Measurements from ENCODE around the gene LRRIQ3.
"Not testable (repeated sequence)": the region's sequence is repeated elsewhere in the genome, so short reads cannot be mapped to it uniquely, and the experiment has no call there.

Gene LRRIQ3

GRCh38 chr1:74197657-74198552 lies at the start of gene LRRIQ3, which contains the start of gene FPGT:
Gene LRRIQ3, minus strand, starts transcription at chr1:74198176. Its CDS starts 14,492 bp downstream, at chr1:74183684.
Gene FPGT, plus strand, starts transcription at chr1:74198242. Its CDS starts 37 bp downstream, at chr1:74198279.
- peak; percentile 89 to 92 for DNase-seq (ENCODE audit: low read depth in 2 of 2)

DNA sequence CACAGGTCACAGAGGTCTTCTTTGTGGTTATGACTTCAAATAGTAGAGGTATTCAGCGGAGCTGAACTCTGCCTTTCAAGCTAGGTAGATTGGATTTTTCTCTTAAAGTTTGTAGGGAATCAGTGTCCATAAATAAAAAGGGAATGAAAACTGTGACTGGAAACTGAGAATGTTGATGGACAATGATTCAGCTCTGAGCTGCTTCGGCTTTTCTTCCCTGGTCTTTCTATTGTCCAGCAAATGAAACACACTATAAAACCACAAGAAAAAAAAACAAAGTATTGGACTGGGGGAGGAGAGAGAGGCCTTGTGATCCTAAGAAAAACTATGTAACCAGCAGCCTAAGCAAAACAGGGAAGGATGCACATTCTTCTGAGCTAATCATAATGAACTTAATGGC lies 48.3 kb upstream of the LRRIQ3 start:
- DNase-seq (ENCODE audit: low read depth in 2 of 2), result no peak

DNA sequence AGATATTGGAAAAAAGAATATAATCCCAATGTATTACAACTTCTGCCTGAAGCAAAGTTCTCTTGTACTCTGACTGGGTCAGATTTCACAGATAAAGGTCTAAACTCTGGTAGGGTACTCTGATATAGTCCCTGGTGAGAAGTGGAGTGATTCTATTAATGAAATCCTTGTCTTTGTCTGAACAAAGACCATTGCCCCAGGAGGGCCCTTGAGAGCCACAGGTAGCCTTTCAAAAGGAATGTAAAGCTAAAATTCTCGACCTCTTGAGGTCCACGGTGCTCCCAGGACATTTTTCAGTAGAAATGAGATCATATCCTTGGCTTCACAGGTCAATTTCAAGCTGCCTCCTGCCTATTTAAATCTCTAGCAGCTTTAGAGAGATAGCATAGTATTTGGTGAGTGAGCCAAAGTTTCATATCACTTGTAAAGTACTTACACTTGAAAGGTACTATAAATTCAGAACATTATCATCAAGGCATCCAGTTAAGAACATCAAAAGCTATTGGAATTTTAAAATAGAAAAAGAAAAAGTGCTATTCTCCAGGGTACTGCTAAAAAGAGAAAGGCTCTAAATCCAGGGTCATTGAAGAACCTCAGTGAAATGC lies 47.3 kb upstream of the LRRIQ3 start:
- no peak for DNase-seq (ENCODE audit: low read depth in 2 of 2)

DNA sequence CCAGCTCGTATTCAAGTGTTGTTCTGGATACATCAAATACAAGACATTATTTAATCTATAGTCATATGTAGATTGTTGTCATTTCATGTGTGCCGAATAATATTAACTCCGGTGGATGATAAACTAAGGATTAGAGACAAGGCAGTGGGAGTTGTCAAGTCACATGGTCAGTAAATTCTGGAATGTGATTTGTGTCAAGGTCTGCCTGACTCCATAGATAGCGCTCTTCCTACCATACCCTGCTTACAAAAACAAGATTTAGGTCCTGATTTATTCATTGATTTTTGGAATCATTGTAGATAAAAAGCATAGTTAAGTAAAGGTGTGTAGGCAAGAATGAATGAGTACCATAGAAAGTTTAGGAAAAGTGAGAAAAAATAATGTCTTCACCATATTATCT lies 39.8 kb upstream of the LRRIQ3 start:
- no peak for DNase-seq (ENCODE audit: low read depth in 2 of 2)

GRCh38 chr1:74237035-74237434 lies 39.1 kb upstream of the LRRIQ3 start:
- no peak for DNase-seq (ENCODE audit: low read depth in 2 of 2)

- DNase-seq (ENCODE audit: low read depth in 2 of 2), result no peak
Measured at GRCh38 chr1:74236440-74236839, 38.5 kb upstream of the LRRIQ3 start.

DNA sequence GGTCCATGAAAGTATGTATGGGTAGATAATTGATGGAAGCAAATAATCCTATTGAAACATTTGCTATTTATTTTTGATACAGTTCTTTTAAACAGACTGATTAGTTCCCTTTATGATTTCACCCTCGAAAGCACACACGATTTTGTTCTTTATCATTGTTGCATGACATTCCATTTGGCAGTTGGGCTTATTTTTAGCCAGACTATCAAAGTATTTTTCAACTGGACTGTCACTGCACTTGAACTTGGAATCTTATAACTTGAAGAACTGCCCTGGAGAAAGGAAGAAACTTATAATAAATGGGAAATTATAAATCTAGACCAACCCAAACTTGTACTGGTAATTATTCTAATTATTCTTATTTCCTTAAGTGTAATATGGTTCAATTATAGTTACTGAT lies 37.2 kb upstream of the LRRIQ3 start, which contains the start of gene TNNI3K:
Gene TNNI3K (plus strand): TSS at position 235 of the 400 bp plus-strand sequence. CDS start 65 bp downstream, at position 300.
- DNase-seq (ENCODE audit: low read depth in 2 of 2), result no peak

GRCh38 chr1:74223453-74223852 lies 25.5 kb upstream of the LRRIQ3 start:
- DNase-seq (ENCODE audit: low read depth in 2 of 2), result no peak

DNA sequence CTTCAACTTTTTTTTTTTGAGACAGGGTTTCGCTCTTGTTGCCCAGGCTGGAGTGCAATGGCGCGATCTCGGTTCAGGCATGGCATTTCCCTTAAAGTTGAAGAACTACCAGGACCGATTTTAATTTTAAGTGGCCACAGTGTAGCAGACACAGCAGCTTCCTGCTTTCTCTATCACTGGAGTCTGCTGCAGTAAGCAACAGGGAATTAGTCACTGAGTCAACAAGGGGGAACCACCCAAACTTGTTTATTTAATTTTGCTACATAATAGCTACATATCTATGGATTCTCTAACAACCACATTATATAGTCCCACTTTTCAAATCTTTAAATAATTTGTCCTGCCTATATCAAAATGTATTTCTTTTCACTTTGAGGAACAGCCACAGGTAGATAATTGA lies 24.7 kb upstream of the LRRIQ3 start:
- DNase-seq (ENCODE audit: low read depth in 2 of 2), result no peak

DNA sequence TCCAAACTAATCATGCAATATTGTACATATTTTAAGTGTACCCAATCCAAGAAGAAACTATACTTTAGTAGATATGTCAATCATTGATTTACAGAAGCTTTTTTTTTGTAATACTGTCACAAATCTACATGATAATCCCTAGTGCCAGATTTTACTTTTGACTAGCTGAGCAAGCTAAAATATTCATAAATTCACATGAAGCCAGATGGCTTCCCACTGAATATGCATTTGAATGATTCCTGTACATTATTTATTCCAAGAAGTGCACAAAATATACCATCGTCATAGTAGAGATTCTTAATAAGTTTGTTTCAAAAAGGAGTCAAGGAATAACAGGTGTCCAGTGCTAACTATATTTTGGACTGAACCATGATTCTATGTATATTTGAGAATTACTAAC lies 17.3 kb upstream of the LRRIQ3 start:
- no peak for DNase-seq (ENCODE audit: low read depth in 2 of 2)

DNA sequence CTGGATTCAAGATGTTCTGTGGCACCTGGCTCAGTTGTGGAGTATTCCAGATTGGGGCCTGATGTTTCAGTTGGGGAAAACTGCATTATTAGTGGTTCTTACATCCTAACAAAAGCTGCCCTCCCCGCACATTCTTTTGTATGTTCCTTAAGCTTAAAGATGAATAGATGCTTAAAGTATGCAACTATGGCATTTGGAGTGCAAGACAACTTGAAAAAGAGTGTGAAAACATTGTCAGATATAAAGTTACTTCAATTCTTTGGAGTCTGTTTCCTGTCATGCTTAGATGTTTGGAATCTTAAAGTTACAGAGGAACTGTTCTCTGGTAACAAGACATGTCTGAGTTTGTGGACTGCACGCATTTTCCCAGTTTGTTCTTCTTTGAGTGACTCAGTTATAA lies 7.3 kb upstream of the LRRIQ3 start:
- DNase-seq (ENCODE audit: low read depth in 2 of 2), result no peak

DNA sequence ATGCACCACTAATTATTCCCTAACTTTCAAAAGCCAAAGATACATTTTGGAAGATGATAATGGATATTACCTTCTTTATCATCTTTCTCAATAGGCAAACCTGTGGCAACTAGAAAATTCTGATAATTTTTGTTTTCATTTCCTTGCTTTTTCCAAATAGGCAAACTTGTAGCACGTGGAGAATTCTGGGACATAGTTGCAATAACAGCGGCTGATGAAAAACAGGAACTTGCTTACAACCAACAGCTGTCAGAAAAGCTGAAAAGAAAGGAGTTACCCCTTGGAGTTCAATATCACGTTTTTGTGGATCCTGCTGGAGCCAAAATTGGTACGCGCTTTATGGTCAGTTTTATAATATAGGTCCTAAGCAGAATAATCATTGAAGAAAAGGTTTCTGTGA lies 1.5 kb upstream of the LRRIQ3 start:
- no peak for DNase-seq (ENCODE audit: low read depth in 2 of 2)

DNA sequence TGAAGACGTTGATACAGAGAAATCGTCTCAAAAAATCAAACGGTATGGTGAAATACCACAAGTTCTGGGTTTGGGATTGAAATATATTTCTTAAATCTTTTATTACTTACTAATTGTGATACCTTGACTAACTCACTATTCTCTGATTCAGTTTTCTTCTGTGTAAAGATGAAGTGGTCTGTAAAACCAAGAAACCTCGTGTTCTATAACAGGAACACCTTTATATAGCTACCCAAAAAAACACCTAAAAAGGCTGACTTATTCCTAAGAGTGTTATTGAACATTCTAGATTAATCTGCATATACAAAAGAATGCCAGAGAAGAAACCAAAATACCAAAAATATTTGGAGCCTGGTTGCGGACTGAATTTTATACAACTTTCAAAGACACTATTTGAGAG lies 721 bp downstream of the LRRIQ3 start:
- DNase-seq (ENCODE audit: low read depth in 2 of 2), result no peak

- no peak for DNase-seq (ENCODE audit: low read depth in 2 of 2)
Measured at GRCh38 chr1:74195339-74195738, 2.6 kb downstream of the LRRIQ3 start.

- no peak for DNase-seq (ENCODE audit: low read depth in 2 of 2)
Measured at GRCh38 chr1:74193908-74194307, 4.1 kb downstream of the LRRIQ3 start.

- DNase-seq (ENCODE audit: low read depth in 2 of 2), result no peak
Measured at GRCh38 chr1:74180490-74180889, 17.5 kb downstream of the LRRIQ3 start.

DNA sequence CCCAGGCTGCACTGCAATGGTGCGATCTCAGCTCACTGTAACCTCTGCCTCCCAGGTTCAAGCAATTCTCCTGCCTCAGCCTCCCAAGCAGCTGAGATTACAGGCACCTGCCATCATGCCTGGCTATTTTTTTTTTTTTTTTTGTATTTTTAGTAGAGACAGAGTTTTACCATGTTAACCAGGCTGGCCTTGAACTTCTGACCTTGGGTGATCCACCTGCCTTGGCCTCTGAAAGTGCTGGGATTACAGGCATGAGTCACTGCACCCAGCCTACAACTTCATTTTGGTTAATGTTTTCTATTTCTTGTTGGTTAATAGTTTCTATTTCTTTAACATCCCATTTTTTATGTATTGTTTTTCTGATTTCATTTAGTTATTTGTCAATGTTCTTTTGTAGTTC lies 23.6 kb downstream of the LRRIQ3 start:
- DNase-seq (ENCODE audit: low read depth in 2 of 2), result not testable (repeated sequence)

- DNase-seq (ENCODE audit: low read depth in 2 of 2), result no peak
Measured at GRCh38 chr1:74162333-74162732, 35.6 kb downstream of the LRRIQ3 start.

GRCh38 chr1:74161497-74161896 lies 36.5 kb downstream of the LRRIQ3 start:
- DNase-seq (ENCODE audit: low read depth in 2 of 2), result no peak

DNA sequence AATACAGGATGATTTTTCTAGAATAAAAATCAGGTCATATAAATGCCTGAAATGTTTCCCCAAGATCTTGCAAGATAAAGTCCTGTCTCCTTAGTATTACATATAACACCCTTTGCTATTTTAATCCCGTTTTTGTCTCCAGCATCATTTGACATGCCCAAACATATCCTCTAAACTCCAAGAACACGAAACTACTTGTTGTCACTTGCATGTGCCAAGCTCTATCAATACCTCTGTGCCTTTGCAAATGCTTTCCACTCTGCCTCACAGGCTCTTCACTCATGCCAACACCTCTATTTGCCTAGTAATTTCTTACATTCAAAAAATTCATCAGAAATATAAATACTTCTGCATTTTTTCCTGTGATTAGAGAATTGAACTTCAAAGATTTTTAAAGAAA lies 37.9 kb downstream of the LRRIQ3 start:
- DNase-seq (ENCODE audit: low read depth in 2 of 2), result no peak

GRCh38 chr1:74145086-74145485 lies 52.9 kb downstream of the LRRIQ3 start:
- DNase-seq (ENCODE audit: low read depth in 2 of 2), result no peak

DNA sequence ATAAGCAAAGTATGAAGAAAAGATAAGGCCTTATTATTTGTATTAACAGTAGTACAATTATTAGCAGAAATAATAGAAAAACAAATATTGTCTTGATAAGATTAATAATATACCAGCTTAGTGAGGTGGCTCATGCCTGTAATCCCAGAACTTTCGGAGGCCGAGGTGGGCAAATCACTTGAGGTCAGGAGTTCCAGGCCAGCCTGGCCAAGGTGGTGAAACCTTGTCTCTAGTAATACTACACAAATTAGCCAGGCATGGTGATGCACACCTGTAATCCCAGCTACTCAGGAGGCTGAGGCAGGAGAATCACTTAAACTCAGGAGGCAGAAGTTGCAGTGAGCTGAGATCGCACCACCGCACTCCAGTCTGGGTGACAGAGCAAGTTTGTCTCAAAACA lies 80.6 kb downstream of the LRRIQ3 start:
- DNase-seq (ENCODE audit: low read depth in 2 of 2), result not testable (repeated sequence)

DNA sequence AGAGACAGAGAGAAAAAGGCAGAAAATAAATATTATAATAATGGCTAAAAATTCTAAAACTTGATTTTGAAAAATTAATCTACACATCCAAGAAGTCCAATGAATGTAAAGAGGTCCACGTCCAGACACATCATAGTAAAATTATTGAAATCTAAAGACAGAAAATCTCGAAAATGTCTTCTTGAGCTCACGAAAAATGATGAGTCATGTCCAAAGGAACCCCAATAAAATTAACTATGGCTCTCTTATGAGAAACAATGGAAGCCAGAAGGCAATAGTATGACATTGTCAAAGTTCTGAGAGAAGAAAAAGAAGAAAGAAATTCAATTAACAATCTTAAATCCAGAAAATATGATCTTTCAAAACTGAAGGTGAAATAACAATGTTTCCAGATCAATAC lies 84.6 kb downstream of the LRRIQ3 start:
- DNase-seq (ENCODE audit: low read depth in 2 of 2), result no peak
